ENCODE results near the gene PNLIP.
A peak's percentile ranks its signal among the peaks of the same experiment; 100 is the strongest.

The PNLIP gene

DNA sequence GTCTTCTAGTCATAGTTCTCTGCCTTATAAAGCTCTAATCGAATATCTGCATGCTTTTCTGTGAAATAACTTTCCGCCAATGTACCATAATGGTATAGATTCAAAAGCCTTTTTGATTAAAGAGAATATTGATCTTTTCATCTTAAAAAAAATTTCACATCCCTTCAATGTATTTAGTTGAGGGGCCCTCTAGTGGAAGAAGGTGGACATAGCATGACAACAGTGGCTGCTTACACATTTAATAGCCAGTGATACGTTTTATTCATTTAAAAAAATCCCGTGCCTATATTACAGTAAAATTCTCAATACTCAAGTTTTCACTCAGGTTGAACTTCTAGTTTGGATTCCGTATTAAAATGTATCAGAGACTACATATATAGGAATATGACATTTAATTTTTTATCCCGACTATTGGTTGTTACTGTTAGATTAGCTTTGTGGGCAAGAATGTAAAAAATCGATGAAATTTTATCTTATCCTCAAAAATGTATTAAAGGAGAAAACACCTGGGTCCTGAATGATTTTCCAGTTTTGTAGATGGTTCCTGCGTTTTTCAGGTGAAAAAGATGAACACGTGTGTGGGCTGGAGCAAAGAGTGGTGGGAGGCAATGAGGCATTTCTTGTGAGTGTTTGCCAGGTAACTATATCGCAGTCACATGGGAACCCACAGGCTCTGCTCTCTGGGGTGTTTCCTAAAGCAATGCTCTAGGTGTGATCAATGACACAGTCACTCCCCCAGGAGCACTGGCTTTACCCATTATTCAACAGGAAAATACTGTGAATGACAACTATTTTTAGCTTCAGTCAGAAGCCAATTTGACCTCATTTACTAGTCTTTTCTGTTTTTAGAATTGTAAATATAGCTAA is 24.1 kb upstream of the PNLIP start:
- WGBS (ENCODE audit: extremely low coverage, insufficient coverage, insufficient read length) = no CpG with 5 or more reads among the region's 10 CpGs

DNA sequence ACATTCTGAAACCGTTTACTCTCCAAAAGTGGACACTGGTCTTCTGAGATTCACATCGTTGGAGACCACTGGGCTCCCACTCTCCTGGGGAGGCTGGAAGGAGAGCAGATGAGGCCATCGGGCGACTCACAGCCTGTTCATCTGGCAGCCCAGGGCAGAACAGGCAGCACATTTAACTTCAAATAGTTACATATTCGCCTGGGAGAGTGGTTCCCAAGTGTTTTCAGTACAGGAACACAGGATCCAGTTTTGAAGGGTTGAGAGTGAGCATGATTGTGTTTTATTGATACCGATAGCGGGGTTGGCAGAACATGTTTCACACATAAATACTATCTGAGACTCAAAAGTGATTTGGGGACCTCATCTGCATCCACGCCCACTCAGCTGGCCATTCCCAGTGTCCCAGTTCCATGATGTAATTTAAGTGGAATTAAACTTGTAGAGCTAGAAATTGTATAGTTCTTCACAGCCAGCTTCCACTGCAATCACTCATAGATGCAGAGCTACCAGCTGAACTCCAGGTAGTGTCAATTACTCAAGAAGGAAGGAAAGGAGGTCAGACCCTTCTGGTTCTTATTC is 22.8 kb upstream of the PNLIP start:
- no CpG with 5 or more reads among the region's 8 CpGs for WGBS (ENCODE audit: extremely low coverage, insufficient coverage, insufficient read length)

More for the DNA sequence above, 24.1 kb upstream of the PNLIP start:
- peak overlapping the region; percentile 72 for H3K9ac ChIP-seq (ENCODE audit: low read length)
- H3K18ac ChIP-seq (ENCODE audit: low read length) = no peak overlapping the region
- H3K27ac ChIP-seq (ENCODE audit: low read depth, low read length) = no peak overlapping the region
- H3K4me2 ChIP-seq (ENCODE audit: low read length) = no peak overlapping the region
- no peak overlapping the region for H4K8ac ChIP-seq (ENCODE audit: low read depth, low read length)
- no peak overlapping the region for H2AK5ac ChIP-seq (ENCODE audit: low read length)
- no peaks in the 10 kb centered on the region for H3K36me3 ChIP-seq (ENCODE audit: control insufficient read depth in 1 of 2, insufficient read depth in 2 of 2, low read length in 2 of 2)
- H2BK5ac ChIP-seq (ENCODE audit: low read depth, low read length, poor library complexity) = no peak overlapping the region
- H3K79me1 ChIP-seq (ENCODE audit: low read length) = no peaks in the 10 kb centered on the region
- H3K4me3 ChIP-seq (ENCODE audit: low read depth, low read length) = no peak overlapping the region
- no peak overlapping the region for H3K23ac ChIP-seq (ENCODE audit: low read length)
- no peaks in the 10 kb centered on the region for H3K9me3 ChIP-seq (ENCODE audit: insufficient read depth, low read depth, low read length)
- H3K4ac ChIP-seq (ENCODE audit: low read depth, low read length) = no peak overlapping the region
- no peak overlapping the region for H2BK12ac ChIP-seq (ENCODE audit: low read length)
- H3K14ac ChIP-seq (ENCODE audit: low read length) = no peak overlapping the region
- no peak overlapping the region for H2BK120ac ChIP-seq (ENCODE audit: insufficient read depth, low read length, poor library complexity)
- H3K4me1 ChIP-seq (ENCODE audit: control insufficient read depth in 1 of 2, insufficient read depth in 2 of 2, low read length in 2 of 2) = no peaks in the 10 kb centered on the region
- H3K79me2 ChIP-seq (ENCODE audit: control insufficient read depth, insufficient read depth, low read length, poor library complexity) = no peaks in the 10 kb centered on the region
- H3K27me3 ChIP-seq (ENCODE audit: insufficient read depth, low read length) = no peaks in the 10 kb centered on the region
- no peak overlapping the region for H4K91ac ChIP-seq (ENCODE audit: low read depth, low read length)
- no peak overlapping the region for H2AFZ ChIP-seq (ENCODE audit: insufficient read depth, low read length, poor library complexity)
- no peak overlapping the region for H4K12ac ChIP-seq (ENCODE audit: low read depth, low read length)
- peak; percentile 21 to 70 for DNase-seq

GRCh38 chr10:116524736-116525135 is 21.0 kb upstream of the PNLIP start:
- no peak overlapping the region for H4K8ac ChIP-seq (ENCODE audit: low read depth, low read length)
- H3K4me1 ChIP-seq (ENCODE audit: control insufficient read depth in 1 of 2, insufficient read depth in 2 of 2, low read length in 2 of 2) = no peaks in the 10 kb centered on the region
- no peaks in the 10 kb centered on the region for H3K79me2 ChIP-seq (ENCODE audit: control insufficient read depth, insufficient read depth, low read length, poor library complexity)
- H3K9ac ChIP-seq (ENCODE audit: low read length) = no peak overlapping the region
- H3K4me3 ChIP-seq (ENCODE audit: low read depth, low read length) = no peak overlapping the region
- no peaks in the 10 kb centered on the region for H3K27me3 ChIP-seq (ENCODE audit: insufficient read depth, low read length)
- no peak overlapping the region for H2BK12ac ChIP-seq (ENCODE audit: low read length)
- no peak overlapping the region for H2AFZ ChIP-seq (ENCODE audit: insufficient read depth, low read length, poor library complexity)
- no peak overlapping the region for H3K4me2 ChIP-seq (ENCODE audit: low read length)
- no peaks in the 10 kb centered on the region for H3K9me3 ChIP-seq (ENCODE audit: insufficient read depth, low read depth, low read length)
- H3K36me3 ChIP-seq (ENCODE audit: control insufficient read depth in 1 of 2, insufficient read depth in 2 of 2, low read length in 2 of 2) = no peaks in the 10 kb centered on the region
- no peak overlapping the region for H3K4ac ChIP-seq (ENCODE audit: low read depth, low read length)
- no peak overlapping the region for H3K18ac ChIP-seq (ENCODE audit: low read length)
- H4K12ac ChIP-seq (ENCODE audit: low read depth, low read length) = no peak overlapping the region
- DNase-seq = peak; percentile 17 to 31
- no peak overlapping the region for H3K23ac ChIP-seq (ENCODE audit: low read length)
- H2BK5ac ChIP-seq (ENCODE audit: low read depth, low read length, poor library complexity) = no peak overlapping the region
- no CpG with 5 or more reads among the region's 3 CpGs for WGBS (ENCODE audit: extremely low coverage, insufficient coverage, insufficient read length)
- H2AK5ac ChIP-seq (ENCODE audit: low read length) = no peak overlapping the region
- no peak overlapping the region for H3K14ac ChIP-seq (ENCODE audit: low read length)
- no peaks in the 10 kb centered on the region for H3K79me1 ChIP-seq (ENCODE audit: low read length)
- H3K27ac ChIP-seq (ENCODE audit: low read depth, low read length) = no peak overlapping the region
- H2BK120ac ChIP-seq (ENCODE audit: insufficient read depth, low read length, poor library complexity) = no peak overlapping the region
- H4K91ac ChIP-seq (ENCODE audit: low read depth, low read length) = no peak overlapping the region

More for the DNA sequence above, 22.8 kb upstream of the PNLIP start:
- Histone ChIP-seq H3K27me3 (ENCODE audit: insufficient read depth, low read length) (no peaks in the 10 kb centered on the region), H2AFZ (ENCODE audit: insufficient read depth, low read length, poor library complexity) (no peak overlapping the region), H3K27ac (ENCODE audit: low read depth, low read length) (no peak overlapping the region), H3K4me1 (ENCODE audit: control insufficient read depth in 1 of 2, insufficient read depth in 2 of 2, low read length in 2 of 2) (no peaks in the 10 kb centered on the region), H3K4me3 (ENCODE audit: low read depth, low read length) (no peak overlapping the region), H2BK5ac (ENCODE audit: low read depth, low read length, poor library complexity) (no peak overlapping the region), H4K12ac (ENCODE audit: low read depth, low read length) (no peak overlapping the region), H2AK5ac (ENCODE audit: low read length) (no peak overlapping the region), H2BK12ac (ENCODE audit: low read length) (no peak overlapping the region), H2BK120ac (ENCODE audit: insufficient read depth, low read length, poor library complexity) (no peak overlapping the region), H3K18ac (ENCODE audit: low read length) (no peak overlapping the region), H3K23ac (ENCODE audit: low read length) (no peak overlapping the region), H3K9me3 (ENCODE audit: insufficient read depth, low read depth, low read length) (no peaks in the 10 kb centered on the region), H3K79me2 (ENCODE audit: control insufficient read depth, insufficient read depth, low read length, poor library complexity) (no peaks in the 10 kb centered on the region), H3K79me1 (ENCODE audit: low read length) (no peaks in the 10 kb centered on the region), H4K8ac (ENCODE audit: low read depth, low read length) (no peak overlapping the region), H3K14ac (ENCODE audit: low read length) (no peak overlapping the region), H3K4ac (ENCODE audit: low read depth, low read length) (no peak overlapping the region), H4K91ac (ENCODE audit: low read depth, low read length) (no peak overlapping the region), H3K36me3 (ENCODE audit: control insufficient read depth in 1 of 2, insufficient read depth in 2 of 2, low read length in 2 of 2) (no peaks in the 10 kb centered on the region), H3K9ac (ENCODE audit: low read length) (no peak overlapping the region), H3K4me2 (ENCODE audit: low read length) (no peak overlapping the region)
- no peak for DNase-seq

- Histone ChIP-seq H2AFZ (ENCODE audit: insufficient read depth, low read length, poor library complexity) (no peak overlapping the region), H3K4me1 (ENCODE audit: control insufficient read depth in 1 of 2, insufficient read depth in 2 of 2, low read length in 2 of 2) (no peaks in the 10 kb centered on the region), H3K79me1 (ENCODE audit: low read length) (no peaks in the 10 kb centered on the region), H3K9ac (ENCODE audit: low read length) (no peak overlapping the region), H3K4me2 (ENCODE audit: low read length) (no peak overlapping the region), H3K27ac (ENCODE audit: low read depth, low read length) (no peak overlapping the region), H4K8ac (ENCODE audit: low read depth, low read length) (no peak overlapping the region), H4K91ac (ENCODE audit: low read depth, low read length) (no peak overlapping the region), H2AK5ac (ENCODE audit: low read length) (no peak overlapping the region), H3K36me3 (ENCODE audit: control insufficient read depth in 1 of 2, insufficient read depth in 2 of 2, low read length in 2 of 2) (no peaks in the 10 kb centered on the region), H2BK120ac (ENCODE audit: insufficient read depth, low read length, poor library complexity) (no peak overlapping the region), H3K18ac (ENCODE audit: low read length) (no peak overlapping the region), H3K4me3 (ENCODE audit: low read depth, low read length) (no peak overlapping the region), H3K4ac (ENCODE audit: low read depth, low read length) (no peak overlapping the region), H2BK5ac (ENCODE audit: low read depth, low read length, poor library complexity) (no peak overlapping the region), H2BK12ac (ENCODE audit: low read length) (no peak overlapping the region), H3K27me3 (ENCODE audit: insufficient read depth, low read length) (no peaks in the 10 kb centered on the region), H3K9me3 (ENCODE audit: insufficient read depth, low read depth, low read length) (no peaks in the 10 kb centered on the region), H3K14ac (ENCODE audit: low read length) (no peak overlapping the region), H4K12ac (ENCODE audit: low read depth, low read length) (no peak overlapping the region), H3K79me2 (ENCODE audit: control insufficient read depth, insufficient read depth, low read length, poor library complexity) (no peaks in the 10 kb centered on the region), H3K23ac (ENCODE audit: low read length) (no peak overlapping the region)
- no peak for DNase-seq
- WGBS (ENCODE audit: extremely low coverage, insufficient coverage, insufficient read length) = no CpG with 5 or more reads among the region's 3 CpGs
Observed at GRCh38 chr10:116526219-116526618, 19.5 kb upstream of the PNLIP start.

All from trophoblast cell (in vitro differentiated cells and primary cell).